Heart right ventricle (tissue), 16 donors: ENCODE results near the gene HERC4. TPM values are rescaled to one million over a fixed set of nuclear protein-coding genes. Genes with fewer than 3 reads are reported as not detected.

Experiments used
- ATAC-seq, 8 donors: fragments of 200-7000 bp; cut with Tn5 transposase; one replicate each; pipeline ENCODE4 v1.9.1; 2020; ENCODE audit warnings: mild to moderate bottlenecking in 8 of 8, moderate library complexity in 8 of 8, moderate number of reproducible peaks in 1 of 8
- DNase-seq, 2 donors: peaks; one replicate each; pipeline ENCODE4 v3.0.0-alpha.2; 2020
- H3K27ac ChIP-seq, 10 donors: fragments of 200-600 bp; sonication (generic) in 2 of 10; one replicate each; pipeline versions ENCODE4 v1.5.0 to v1.8.0; 2020 to 2022; ENCODE audit warnings: mild to moderate bottlenecking in 3 of 10
- H3K27me3 ChIP-seq, 7 donors: fragments of 200-600 bp; one replicate each; pipeline ENCODE4 v1.8.0; 2021 to 2022; ENCODE audit warnings: mild to moderate bottlenecking in 2 of 7
- H3K36me3 ChIP-seq, 9 donors: fragments of 200-600 bp; sonication (generic) in 1 of 9; one replicate each; pipeline versions ENCODE4 v1.5.0 to v1.8.0; 2020 to 2022; ENCODE audit warnings: mild to moderate bottlenecking in 2 of 9
- H3K4me1 ChIP-seq, 9 donors: fragments of 200-600 bp; sonication (generic) in 1 of 9; one replicate each; pipeline versions ENCODE4 v1.5.0 to v1.8.0; 2020 to 2022; ENCODE audit warnings: mild to moderate bottlenecking in 4 of 9
- H3K4me3 ChIP-seq, 10 donors: fragments of 200-600 bp; sonication (generic) in 2 of 10; one replicate each; pipeline versions ENCODE4 v1.5.0 to v1.8.0; 2020 to 2022; ENCODE audit warnings: mild to moderate bottlenecking in 7 of 10, moderate library complexity in 2 of 10
- H3K9me3 ChIP-seq, 11 donors: fragments of 200-600 bp in 10 of 11; sonication (generic) in 2 of 11; one replicate each; pipeline versions ENCODE4 v1.5.0 to v1.8.0; 2013 to 2022; ENCODE audit warnings: mild to moderate bottlenecking in 2 of 11, control low read depth in 1 of 11, moderate library complexity in 1 of 11
- WGBS, 2 donors: extraction: QIAGEN DNeasy Blood & Tissue Kit; methylation state at CpG; one replicate each; pipeline ENCODE4 v1.1.7; 2013; ENCODE audit warnings: inconsistent platforms in 1 of 2; 5-methylcytosine and 5-hydroxymethylcytosine counted together
- intact Hi-C, 10 donors: fragments of 100-400 bp; cut with DNase I; formaldehyde crosslinking; loops; one replicate each; pipeline versions ENCODE4 v1.11.1 to v1.14.2; 2022
- polyA plus RNA-seq, 2 donors: library from polyadenylated mRNA; stranded (reverse); fragments of 200-250 nt; gene quantifications; one replicate each; pipeline ENCODE4 v1.2.3, GENCODE V29; 2013
- total RNA-seq, 10 donors: library from RNA; stranded (reverse); fragmentation: NEBNext Ultra II Directional in 3 of 10; extraction: Animal tissue kit (Norgen Biotek cat#: 25700) in 3 of 10; gene quantifications; one replicate each; pipeline versions ENCODE4 v1.2.1 to v1.2.4, GENCODE V29; 2021 to 2023
- TF ChIP-seq, protein P1 (sequence below), 9 donors: fragments of 200-600 bp; sonication (generic) in 2 of 9; IDR thresholded peaks; one replicate each; pipeline versions ENCODE4 v1.5.0 to v1.8.0; 2021 to 2022; ENCODE audit warnings: antibody characterized with exemption in 9 of 9, mild to moderate bottlenecking in 5 of 9, moderate library complexity in 1 of 9
- donor health status: Arrhythmogenic right ventricular cardiomyopathy.
- donor health status: ischemic (EF 13 %, LVEDD 7.1; RV severe dilation, severe dysfunction).
- donor health status: healthy with polysubstance abuse.
- donor health status: DM: no; HTN: yes; CAD: no.
- donor health status: DM: no; HTN: no; CAD: no.
- donor health status: ischemic (EF 25% LVEDD 6.9; RV normal size, moderate dysfunction).
- donor health status: ischemic (EF 25% LVEDD 5.7; RV mildly dilated, moderate dysfunction).
- donor health status: healthy.
- donor health status: DM: yes; HTN: yes; CAD: no.
- donor health status: Ischemic cardiomyopathy.
- donor health status: ischemic (EF 35%, LVEDD 5.7; RV mildly dilated, moderate dysfunction).
- donor health status: nonischemic (EF 11% LVEDD 7.7; RV severe dilation, severe dysfunction).
- donor health status: DM: yes; HTN: yes; CAD: no.
- donor health status: PGD.
- donor health status: ischemic (EF 29% LVEDD 5.4; RV normal size, mild dysfunction).
- donor health status: nonischemic (EF 23%, LVEDD 6.1; RV moderate dilation, normal function).

Gene HERC4
- total and polyA plus RNA-seq, 12 donors, result 10.0 to 42.1 (median 32.0) TPM

DNA sequence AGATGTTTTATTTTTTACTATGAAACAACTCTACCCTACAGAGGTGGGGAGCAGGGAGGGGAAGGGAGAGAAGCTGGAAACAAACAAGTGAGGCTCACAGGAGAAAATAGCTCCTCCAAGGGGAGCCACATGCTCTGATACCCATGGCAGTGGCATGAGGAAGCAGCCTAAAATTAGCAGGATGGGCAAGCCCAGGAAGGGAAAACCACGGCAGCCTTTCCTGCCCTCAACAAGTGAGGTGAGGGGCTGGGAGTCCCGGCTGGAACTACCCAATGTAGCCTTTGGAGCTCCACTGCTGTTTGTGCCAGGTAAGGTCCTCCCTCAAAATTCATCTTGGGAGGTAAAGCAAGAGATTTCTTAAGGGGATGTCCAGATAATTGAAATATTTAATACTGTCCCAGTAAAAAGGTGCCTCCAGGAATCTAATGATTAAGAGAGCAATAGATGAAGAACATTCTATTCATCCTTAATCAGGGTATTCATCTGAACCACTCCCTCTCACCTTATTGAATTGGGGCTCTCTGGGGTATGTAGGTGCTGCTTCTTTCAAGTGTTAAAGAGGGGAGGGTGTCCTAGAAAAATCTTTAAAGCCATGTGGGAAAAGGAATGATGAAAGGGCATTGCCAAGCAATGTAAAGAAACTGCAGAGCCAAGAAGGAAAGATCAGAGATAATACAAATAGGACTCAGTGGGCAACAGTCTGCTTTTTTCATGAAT lies 12.8 kb upstream of the HERC4 start:
- 14 to 31% methylated on average over 2 of the region's 2 CpGs for WGBS, 2 donors
- Histone ChIP-seq H3K9me3 (no peaks in the 10 kb centered on the region), H3K4me3 (peak overlapping the region in 9 of 10 donors; percentile 14 to 56 (median 41)), H3K4me1 (peaks cover 0 to 25% (median 4%) of the 10 kb centered on the region in 9 donors), H3K36me3 (no peaks in the 10 kb centered on the region), H3K27ac (peak overlapping the region; percentile 16 to 89 (median 74)), H3K27me3 (no peaks in the 10 kb centered on the region)
- TF ChIP-seq, protein P1, sequence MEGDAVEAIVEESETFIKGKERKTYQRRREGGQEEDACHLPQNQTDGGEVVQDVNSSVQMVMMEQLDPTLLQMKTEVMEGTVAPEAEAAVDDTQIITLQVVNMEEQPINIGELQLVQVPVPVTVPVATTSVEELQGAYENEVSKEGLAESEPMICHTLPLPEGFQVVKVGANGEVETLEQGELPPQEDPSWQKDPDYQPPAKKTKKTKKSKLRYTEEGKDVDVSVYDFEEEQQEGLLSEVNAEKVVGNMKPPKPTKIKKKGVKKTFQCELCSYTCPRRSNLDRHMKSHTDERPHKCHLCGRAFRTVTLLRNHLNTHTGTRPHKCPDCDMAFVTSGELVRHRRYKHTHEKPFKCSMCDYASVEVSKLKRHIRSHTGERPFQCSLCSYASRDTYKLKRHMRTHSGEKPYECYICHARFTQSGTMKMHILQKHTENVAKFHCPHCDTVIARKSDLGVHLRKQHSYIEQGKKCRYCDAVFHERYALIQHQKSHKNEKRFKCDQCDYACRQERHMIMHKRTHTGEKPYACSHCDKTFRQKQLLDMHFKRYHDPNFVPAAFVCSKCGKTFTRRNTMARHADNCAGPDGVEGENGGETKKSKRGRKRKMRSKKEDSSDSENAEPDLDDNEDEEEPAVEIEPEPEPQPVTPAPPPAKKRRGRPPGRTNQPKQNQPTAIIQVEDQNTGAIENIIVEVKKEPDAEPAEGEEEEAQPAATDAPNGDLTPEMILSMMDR (IDR thresholded peaks at IDR 0.05), result no peak
- intact Hi-C loops, result loop anchor here in 5 of 10 donors (2.0 to 10.0 kb wide), 4 partner anchors 29 to 217 kb away; no protein-coding TSS in a partner anchor
- ATAC-seq, result peak; percentile 80 to 97 (median 94)
- peak in 1 of 2 donors; percentile 66 for DNase-seq

DNA sequence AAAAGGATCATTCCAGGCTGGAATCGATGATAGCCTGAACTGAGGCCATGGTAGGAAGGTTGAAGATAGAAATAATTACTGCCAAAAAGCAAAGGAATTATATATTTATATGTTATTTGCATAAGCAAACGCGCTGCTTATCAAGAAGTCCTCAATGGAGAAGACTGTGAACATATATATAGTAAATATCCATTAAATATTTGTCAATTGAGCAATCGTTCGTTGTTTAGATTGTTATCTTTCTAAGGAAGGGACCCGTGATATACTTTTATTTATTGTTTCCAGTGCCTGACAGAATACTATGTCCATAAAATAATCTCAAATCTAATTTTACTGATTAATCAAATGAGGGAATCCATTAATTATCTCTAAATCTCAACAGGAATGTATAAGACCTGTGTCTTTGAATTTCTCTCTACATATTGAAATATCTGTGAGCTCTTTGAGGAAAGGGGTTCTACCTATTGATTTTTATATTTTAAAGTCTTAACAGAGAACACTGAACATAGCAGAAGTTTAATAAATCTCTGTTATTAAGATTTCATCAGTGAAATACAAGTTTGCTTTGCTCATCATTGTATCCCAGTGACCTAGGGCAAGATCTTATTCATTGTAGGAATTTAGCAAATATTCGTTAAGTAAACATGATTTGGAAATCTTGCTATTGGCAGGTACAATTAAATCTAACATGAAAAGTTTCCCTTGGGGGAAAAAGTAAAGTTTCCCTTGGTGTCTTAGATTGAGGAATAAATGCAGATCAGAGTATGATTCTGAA lies 12.0 kb upstream of the HERC4 start:
- no peak for DNase-seq
- Histone ChIP-seq H3K4me3 (peak overlapping the region in 2 of 10 donors; percentile 50 to 56), H3K27me3 (no peaks in the 10 kb centered on the region), H3K27ac (peak overlapping the region; percentile 16 to 89 (median 74)), H3K36me3 (no peaks in the 10 kb centered on the region), H3K4me1 (peaks cover 0 to 25% (median 4%) of the 10 kb centered on the region in 9 donors), H3K9me3 (no peaks in the 10 kb centered on the region)
- intact Hi-C loops, result loop anchor here in 5 of 10 donors (2.0 to 10.0 kb wide), 4 partner anchors 30 to 218 kb away; no protein-coding TSS in a partner anchor
- no peak for ATAC-seq
- WGBS, 2 donors, result 80 to 85% methylated on average over 7 of the region's 7 CpGs
- TF ChIP-seq, protein P1 (IDR thresholded peaks at IDR 0.05), result no peak

DNA sequence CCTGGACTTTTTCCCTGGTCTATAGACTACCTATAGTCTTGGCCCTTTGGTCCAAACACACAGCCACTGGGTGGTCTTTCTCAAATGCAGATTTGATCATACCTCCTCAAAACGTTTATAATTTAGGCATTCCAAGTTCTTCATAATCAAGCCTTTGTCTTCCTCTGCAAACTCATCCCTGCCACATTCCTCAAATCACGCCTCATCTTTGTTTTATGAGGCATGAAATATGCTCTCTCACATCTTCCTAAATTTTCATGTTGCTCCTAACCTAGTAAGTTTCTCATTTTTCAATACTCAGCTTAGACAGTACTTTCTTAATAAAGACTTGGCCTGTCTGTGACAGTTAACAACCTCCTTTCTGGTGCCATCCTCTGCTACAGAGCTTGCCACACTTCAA lies 10.9 kb upstream of the HERC4 start:
- Histone ChIP-seq H3K27ac (peak overlapping the region in 6 of 10 donors; percentile 23 to 89 (median 82)), H3K9me3 (no peaks in the 10 kb centered on the region), H3K4me1 (peaks cover 0 to 23% (median 4%) of the 10 kb centered on the region in 9 donors), H3K36me3 (no peaks in the 10 kb centered on the region), H3K4me3 (no peak overlapping the region), H3K27me3 (no peaks in the 10 kb centered on the region)
- 66 to 70% methylated on average over 2 of the region's 2 CpGs for WGBS, 2 donors
- intact Hi-C loops, result loop anchor here in 5 of 10 donors (2.0 to 10.0 kb wide), 4 partner anchors 31 to 219 kb away; no protein-coding TSS in a partner anchor
- ATAC-seq, result no peak
- TF ChIP-seq, protein P1 (IDR thresholded peaks at IDR 0.05), result no peak
- no peak for DNase-seq

DNA sequence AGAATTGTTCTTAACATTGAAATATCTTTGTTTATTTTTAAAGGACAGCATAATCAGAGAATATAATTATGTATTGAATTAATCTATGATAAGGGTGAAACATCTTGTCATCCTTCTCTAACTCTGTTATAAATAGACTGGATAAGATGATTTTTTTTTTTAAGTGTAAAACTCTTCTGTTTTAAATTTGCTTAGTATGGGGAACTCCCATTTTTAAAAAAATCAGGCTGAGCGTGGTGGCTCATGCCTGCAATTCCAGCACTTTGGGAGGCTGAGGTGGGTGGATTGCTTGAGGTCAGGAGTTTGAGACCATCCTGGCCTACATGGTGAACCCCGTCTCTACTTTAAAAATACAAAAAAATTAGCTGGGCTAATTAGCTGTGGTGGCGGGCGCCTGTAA lies 9.4 kb upstream of the HERC4 start:
- Histone ChIP-seq H3K36me3 (no peaks in the 10 kb centered on the region), H3K9me3 (no peaks in the 10 kb centered on the region), H3K27me3 (no peaks in the 10 kb centered on the region), H3K27ac (peak overlapping the region in 3 of 10 donors; percentile 23 to 50 (median 42)), H3K4me1 (peaks cover 0 to 19% (median 4%) of the 10 kb centered on the region in 9 donors), H3K4me3 (no peak overlapping the region)
- ATAC-seq (no peak), DNase-seq (no peak)
- WGBS, 2 donors, result 83 to 84% methylated on average over 4 of the region's 4 CpGs
- TF ChIP-seq, protein P1 (IDR thresholded peaks at IDR 0.05), result no peak
- intact Hi-C loops, result loop anchor here in 8 of 10 donors (2.0 to 10.0 kb wide), 5 partner anchors 68 to 220 kb away; no protein-coding TSS in a partner anchor
